WTC11 (cell line): ENCODE measurements around the gene ANO2.
"Not testable (repeated sequence)": the region's sequence is repeated elsewhere in the genome, so short reads cannot be mapped to it uniquely, and the experiment has no call there.

Source experiments
- SMAD4 ChIP-seq: sonication (generic); formaldehyde crosslinking; IDR thresholded peaks from 2 replicates; pipeline ENCODE4 v1.8.0; 2022; ENCODE audit warnings: mild to moderate bottlenecking, missing genetic modification reagents
- ZNF423 ChIP-seq: fragments of 250-450 bp; sonication (Bioruptor Pico); IDR thresholded peaks from 2 replicates; pipeline ENCODE4 v2.1.2; 2022; ENCODE audit warnings: mild to moderate bottlenecking, moderate library complexity
- TF ChIP-seq, protein P1 (sequence below): sonication (generic); formaldehyde crosslinking; IDR thresholded peaks from 2 replicates; pipeline ENCODE4 v1.8.0; 2023; ENCODE audit warnings: missing genetic modification reagents, mild to moderate bottlenecking, borderline replicate concordance
- TF ChIP-seq, protein P2 (sequence below): sonication (generic); formaldehyde crosslinking; conservative IDR thresholded peaks from 2 replicates; pipeline ENCODE4 v1.8.1; 2022; ENCODE audit warnings: mild to moderate bottlenecking, missing genetic modification reagents
- TF ChIP-seq, protein P3 (sequence below): fragments of 200-600 bp; IDR thresholded peaks from 2 replicates; pipeline ENCODE4 v1.8.0; 2022; ENCODE audit warnings: antibody characterized with exemption
- TF ChIP-seq, protein P4 (sequence below): sonication (generic); formaldehyde crosslinking; IDR thresholded peaks from 2 replicates; pipeline ENCODE4 v1.8.0; 2022; ENCODE audit warnings: missing genetic modification reagents

DNA sequence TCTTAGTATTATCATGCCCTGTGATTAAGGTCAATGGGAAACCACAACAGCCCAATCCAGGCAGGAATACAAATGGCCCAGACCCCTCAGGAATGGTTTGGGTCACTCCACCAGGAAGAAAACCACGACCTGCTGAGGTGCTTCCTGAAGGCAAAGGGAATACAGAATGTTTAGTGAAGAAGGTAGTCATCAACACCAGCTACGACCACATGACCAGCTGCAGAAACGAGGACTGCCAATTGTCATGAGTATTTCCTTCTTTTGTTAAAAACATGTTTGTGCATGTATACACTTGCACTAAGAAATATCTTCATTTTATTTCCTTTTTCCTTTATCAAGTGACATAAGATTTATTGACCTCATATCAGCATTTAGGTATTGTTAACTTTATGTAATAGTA lies 119.3 kb downstream of the ANO2 start:
- TF ChIP-seq, protein P1, sequence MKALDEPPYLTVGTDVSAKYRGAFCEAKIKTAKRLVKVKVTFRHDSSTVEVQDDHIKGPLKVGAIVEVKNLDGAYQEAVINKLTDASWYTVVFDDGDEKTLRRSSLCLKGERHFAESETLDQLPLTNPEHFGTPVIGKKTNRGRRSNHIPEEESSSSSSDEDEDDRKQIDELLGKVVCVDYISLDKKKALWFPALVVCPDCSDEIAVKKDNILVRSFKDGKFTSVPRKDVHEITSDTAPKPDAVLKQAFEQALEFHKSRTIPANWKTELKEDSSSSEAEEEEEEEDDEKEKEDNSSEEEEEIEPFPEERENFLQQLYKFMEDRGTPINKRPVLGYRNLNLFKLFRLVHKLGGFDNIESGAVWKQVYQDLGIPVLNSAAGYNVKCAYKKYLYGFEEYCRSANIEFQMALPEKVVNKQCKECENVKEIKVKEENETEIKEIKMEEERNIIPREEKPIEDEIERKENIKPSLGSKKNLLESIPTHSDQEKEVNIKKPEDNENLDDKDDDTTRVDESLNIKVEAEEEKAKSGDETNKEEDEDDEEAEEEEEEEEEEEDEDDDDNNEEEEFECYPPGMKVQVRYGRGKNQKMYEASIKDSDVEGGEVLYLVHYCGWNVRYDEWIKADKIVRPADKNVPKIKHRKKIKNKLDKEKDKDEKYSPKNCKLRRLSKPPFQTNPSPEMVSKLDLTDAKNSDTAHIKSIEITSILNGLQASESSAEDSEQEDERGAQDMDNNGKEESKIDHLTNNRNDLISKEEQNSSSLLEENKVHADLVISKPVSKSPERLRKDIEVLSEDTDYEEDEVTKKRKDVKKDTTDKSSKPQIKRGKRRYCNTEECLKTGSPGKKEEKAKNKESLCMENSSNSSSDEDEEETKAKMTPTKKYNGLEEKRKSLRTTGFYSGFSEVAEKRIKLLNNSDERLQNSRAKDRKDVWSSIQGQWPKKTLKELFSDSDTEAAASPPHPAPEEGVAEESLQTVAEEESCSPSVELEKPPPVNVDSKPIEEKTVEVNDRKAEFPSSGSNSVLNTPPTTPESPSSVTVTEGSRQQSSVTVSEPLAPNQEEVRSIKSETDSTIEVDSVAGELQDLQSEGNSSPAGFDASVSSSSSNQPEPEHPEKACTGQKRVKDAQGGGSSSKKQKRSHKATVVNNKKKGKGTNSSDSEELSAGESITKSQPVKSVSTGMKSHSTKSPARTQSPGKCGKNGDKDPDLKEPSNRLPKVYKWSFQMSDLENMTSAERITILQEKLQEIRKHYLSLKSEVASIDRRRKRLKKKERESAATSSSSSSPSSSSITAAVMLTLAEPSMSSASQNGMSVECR (CRISPR knock-in tag) = not testable (repeated sequence)
- not testable (repeated sequence) for TF ChIP-seq ZNF423 (CRISPR knock-in tag); SMAD4
- TF ChIP-seq, protein P2, sequence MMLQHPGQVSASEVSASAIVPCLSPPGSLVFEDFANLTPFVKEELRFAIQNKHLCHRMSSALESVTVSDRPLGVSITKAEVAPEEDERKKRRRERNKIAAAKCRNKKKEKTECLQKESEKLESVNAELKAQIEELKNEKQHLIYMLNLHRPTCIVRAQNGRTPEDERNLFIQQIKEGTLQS (CRISPR knock-in tag) = not testable (repeated sequence)
- TF ChIP-seq, protein P3, sequence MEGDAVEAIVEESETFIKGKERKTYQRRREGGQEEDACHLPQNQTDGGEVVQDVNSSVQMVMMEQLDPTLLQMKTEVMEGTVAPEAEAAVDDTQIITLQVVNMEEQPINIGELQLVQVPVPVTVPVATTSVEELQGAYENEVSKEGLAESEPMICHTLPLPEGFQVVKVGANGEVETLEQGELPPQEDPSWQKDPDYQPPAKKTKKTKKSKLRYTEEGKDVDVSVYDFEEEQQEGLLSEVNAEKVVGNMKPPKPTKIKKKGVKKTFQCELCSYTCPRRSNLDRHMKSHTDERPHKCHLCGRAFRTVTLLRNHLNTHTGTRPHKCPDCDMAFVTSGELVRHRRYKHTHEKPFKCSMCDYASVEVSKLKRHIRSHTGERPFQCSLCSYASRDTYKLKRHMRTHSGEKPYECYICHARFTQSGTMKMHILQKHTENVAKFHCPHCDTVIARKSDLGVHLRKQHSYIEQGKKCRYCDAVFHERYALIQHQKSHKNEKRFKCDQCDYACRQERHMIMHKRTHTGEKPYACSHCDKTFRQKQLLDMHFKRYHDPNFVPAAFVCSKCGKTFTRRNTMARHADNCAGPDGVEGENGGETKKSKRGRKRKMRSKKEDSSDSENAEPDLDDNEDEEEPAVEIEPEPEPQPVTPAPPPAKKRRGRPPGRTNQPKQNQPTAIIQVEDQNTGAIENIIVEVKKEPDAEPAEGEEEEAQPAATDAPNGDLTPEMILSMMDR = not testable (repeated sequence)
- TF ChIP-seq, protein P4, sequence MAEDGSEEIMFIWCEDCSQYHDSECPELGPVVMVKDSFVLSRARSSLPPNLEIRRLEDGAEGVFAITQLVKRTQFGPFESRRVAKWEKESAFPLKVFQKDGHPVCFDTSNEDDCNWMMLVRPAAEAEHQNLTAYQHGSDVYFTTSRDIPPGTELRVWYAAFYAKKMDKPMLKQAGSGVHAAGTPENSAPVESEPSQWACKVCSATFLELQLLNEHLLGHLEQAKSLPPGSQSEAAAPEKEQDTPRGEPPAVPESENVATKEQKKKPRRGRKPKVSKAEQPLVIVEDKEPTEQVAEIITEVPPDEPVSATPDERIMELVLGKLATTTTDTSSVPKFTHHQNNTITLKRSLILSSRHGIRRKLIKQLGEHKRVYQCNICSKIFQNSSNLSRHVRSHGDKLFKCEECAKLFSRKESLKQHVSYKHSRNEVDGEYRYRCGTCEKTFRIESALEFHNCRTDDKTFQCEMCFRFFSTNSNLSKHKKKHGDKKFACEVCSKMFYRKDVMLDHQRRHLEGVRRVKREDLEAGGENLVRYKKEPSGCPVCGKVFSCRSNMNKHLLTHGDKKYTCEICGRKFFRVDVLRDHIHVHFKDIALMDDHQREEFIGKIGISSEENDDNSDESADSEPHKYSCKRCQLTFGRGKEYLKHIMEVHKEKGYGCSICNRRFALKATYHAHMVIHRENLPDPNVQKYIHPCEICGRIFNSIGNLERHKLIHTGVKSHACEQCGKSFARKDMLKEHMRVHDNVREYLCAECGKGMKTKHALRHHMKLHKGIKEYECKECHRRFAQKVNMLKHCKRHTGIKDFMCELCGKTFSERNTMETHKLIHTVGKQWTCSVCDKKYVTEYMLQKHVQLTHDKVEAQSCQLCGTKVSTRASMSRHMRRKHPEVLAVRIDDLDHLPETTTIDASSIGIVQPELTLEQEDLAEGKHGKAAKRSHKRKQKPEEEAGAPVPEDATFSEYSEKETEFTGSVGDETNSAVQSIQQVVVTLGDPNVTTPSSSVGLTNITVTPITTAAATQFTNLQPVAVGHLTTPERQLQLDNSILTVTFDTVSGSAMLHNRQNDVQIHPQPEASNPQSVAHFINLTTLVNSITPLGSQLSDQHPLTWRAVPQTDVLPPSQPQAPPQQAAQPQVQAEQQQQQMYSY (CRISPR knock-in tag) = not testable (repeated sequence)
